HG02588 (cell line): ENCODE results near the gene UBE2V1.
"Not testable (repeated sequence)": the region's sequence is repeated elsewhere in the genome, so short reads cannot be mapped to it uniquely, and the experiment has no call there.

ENCODE experiments used
- ATAC-seq: cut with Tn5 transposase; IDR thresholded peaks from one replicate; pipeline ENCODE4 v1.9.1; 2021; ENCODE audit warnings: mild to moderate bottlenecking, moderate library complexity; ENCODE audit not compliant: unreplicated experiment

Gene UBE2V1

DNA sequence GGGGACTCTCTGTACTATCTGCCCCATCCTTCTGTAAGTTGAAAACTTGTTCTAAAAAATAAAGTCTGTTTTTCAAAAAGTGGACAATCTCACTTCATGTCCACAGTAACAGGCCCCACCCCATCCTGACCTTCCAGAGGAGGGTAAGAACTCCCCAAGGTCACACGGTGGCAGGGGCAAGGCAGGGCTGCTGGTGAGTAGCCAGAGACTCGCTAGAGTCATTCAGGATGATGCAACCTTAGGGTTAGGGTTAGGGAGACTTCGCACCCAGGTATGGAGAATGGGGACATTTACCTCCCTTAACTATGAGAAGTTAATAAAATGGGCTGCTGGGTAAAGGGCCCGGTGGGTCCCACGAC lies 25.1 kb upstream of the UBE2V1 start:
- ATAC-seq: no peak

DNA sequence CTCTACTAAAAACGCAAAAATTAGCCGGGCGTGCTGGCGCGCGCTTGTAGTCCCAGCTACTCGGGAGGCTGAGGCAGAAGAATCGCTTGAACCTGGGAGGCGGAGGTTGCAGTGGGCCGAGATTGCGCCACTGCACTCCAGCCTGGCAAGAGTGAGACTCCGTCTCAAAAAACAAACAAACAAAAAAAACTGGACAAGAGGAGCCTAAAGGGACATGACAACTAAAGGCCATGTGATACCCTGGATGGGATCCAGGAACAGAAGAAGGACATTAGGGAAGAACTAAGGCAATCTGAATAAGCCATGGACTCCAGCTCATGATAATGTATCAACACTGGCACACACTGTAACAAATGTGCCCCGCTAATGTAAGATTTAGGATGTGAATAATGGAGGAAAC lies 24.8 kb upstream of the UBE2V1 start:
- ATAC-seq: not testable (repeated sequence)

DNA sequence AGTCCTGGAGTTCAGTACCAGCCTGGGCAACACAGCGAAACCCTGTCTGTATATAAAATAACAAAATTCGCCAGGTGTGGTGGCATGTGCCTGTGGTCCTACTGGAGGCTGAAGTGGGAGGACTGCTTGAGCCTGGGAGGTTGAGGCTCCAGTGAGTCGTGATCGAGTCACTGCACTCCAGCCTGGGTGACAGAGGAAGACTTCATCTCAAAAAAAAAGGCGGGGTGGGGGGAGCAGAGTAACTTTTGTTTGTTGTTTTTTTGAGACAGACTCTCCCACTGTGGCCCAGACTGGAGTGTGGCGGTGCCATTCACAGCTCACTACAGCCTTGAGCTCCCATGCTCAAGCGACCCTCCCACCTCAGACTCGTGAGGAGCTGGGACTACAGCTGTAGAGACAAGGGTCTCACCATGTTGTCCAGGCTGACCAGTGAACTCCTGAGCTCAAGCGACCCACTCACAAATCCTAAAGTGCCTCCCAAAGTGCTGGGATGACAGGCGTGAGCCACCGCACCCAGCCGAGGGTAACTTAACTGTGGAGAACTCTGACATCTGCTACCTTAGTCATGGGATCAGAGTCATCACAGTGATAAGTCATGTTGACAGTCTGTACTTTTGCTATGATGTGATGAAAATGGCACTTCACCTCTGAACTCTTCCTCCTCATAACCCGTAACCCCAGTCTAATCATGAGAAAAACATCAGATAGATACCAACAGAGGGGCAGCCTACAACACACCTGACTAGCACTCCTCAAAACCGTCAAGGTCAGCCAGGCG lies 24.1 kb upstream of the UBE2V1 start:
- ATAC-seq: no peak

DNA sequence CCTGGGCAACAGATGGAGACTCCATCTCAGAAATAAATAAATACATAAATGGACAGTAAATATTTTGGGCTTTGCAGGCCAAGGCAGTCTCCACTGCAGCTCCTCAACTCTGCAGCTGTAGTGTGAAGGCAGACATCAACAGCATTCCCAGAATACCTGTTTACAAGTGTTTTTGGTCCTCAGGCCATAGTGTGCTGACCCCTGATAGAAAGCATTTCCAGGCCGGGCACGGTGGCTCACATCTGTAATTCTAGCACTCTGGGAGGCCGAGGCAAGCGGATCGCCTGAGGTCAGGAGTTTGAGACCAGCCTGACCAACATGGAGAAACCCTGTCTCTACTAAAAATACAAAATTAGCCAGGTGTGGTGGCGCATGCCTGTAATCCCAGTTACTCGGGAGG lies 22.2 kb upstream of the UBE2V1 start:
- not testable (repeated sequence) for ATAC-seq

DNA sequence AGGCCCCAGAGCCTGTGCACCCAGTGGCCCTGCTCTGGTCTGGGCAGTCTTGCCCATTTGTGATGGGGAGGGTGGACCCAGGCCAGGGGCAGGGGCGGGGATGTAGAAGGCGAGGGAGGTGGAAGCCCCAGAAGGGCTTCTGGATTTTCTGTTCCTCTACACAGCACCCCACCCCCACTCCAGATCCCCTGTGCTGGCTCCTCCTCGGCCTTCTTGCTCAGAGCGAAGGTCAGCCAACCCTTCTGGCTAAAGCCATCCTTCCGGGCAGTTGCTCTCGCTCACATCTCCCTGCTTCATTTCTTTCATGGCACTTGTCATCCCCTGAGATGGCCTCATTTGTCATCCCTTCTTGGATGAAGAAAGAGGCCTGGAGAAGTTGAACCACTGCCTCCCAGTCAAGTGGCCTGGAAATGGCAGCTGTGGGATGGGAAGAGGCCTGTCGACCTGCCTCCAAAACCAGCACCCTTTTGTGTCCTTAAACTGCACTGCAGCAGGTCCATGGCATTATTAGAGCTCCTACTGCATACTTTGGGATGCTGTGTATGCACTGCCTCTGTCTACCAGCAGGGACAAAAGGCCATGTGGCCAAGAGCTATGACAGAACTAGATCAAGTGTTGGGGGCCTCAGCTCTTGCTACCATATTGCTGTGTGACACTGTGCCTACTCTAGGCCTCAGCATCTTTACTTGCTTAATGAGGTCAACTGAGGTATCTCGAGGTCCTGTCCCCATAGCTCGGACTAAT lies 20.7 kb upstream of the UBE2V1 start:
- ATAC-seq: no peak

DNA sequence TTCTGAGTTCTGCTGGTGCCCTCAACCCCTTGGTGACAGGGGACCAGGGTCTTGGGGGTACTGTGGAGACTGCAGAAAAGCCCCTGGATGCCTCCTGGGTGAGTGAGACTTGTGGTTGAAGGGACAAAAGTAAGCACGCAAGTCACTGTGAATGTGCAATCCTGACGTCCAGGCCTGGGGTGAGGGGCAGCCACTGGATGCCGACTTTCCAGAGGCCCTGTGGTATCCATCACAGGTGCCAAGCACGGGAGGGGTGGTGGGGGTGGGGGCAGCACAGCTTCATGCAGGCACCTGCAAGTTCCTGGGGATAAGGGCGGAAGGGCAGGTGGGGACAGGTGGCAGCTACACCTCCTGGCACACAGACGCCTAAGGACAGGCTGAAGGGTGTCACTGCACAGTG lies 20.1 kb upstream of the UBE2V1 start:
- no peak for ATAC-seq

DNA sequence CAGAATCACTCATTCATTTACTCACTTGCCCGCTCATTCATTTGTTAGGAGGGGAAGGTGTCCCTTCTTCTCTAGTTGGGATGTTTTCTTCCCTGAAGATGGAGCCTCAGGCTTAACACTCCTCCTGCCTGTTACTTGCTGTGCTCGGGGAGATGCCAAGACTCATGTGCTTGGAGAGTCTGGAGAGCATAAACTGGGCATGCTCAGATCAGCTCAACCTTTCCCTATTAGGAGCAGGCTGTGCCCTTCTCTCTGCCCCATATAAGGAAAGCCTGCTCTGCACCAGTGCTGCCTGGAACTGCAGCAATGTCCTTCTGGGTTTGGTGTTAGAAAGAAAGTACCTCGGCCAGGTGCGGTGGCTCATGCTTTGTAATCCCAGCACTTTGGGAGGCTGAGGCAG lies 18.0 kb upstream of the UBE2V1 start:
- no peak for ATAC-seq

DNA sequence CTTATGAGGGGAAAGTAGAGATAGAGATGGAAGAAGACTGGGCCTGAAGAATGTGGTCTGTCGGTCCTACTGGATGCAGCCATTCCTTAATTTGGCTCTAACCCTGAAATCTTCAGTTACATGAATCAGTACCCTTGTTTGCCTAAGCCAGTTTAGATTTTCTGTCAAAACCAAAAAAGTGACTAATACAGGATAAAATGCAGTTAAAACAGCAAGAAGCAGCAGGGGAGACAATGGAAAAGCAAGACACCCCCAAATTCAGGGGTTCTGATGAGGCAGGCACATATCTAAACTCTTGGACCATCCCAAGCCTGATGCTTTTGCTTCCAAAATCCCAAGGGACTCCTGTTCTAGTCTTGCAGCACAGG lies 17.4 kb upstream of the UBE2V1 start:
- ATAC-seq: no peak

DNA sequence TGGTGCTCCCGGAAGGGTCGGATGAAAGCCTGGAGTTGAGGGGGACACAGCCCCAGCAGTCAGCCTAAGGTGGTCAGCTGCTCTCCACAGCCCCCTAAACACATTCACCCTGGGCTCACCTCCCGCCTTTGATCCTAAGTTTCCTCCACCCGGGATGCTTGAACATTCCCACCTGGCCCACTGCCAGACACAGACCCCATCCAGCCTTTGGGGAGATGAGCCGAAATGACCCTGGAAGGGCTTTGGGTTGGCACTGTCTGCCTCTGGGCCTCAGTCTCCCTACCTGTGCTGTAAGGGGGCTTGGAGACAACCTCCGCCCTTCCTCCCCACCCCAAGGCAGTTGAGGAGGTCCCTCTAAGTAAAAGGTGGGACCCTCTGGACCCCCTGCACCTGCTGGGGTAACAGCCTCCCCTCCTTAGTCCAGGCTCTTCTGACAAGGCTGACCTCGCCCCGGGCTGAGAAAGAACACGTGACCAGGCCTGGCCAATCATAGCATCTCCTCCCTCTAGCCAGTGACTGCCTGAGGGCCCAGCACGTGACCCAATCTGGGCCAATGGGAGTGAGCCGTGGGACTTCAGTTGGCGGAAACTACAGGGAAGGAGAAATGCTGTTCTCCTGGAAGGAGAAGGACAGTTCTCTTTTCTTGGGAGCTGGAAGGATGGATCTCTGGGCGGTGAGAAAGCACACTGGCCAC lies 16.9 kb upstream of the UBE2V1 start:
- ATAC-seq: no peak

DNA sequence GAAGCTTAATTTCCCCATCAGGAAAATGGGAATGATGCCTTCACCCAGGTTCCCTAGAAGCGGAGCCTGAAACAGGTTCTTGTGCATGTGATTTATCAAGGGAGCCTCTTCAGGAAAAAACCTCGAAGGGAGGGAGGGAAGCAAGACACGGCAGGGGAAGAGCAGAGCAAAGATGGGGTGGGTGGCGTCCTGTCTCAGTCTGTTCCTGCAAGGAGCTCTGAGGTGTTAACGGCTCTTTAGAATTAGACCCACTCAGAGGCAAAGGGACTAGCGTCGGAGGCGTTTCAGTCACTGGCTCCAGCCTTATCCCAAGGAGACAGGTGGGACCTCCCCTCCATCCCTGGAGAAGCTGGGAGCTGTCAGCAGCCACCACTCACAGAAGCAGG lies 15.6 kb upstream of the UBE2V1 start:
- ATAC-seq: no peak

DNA sequence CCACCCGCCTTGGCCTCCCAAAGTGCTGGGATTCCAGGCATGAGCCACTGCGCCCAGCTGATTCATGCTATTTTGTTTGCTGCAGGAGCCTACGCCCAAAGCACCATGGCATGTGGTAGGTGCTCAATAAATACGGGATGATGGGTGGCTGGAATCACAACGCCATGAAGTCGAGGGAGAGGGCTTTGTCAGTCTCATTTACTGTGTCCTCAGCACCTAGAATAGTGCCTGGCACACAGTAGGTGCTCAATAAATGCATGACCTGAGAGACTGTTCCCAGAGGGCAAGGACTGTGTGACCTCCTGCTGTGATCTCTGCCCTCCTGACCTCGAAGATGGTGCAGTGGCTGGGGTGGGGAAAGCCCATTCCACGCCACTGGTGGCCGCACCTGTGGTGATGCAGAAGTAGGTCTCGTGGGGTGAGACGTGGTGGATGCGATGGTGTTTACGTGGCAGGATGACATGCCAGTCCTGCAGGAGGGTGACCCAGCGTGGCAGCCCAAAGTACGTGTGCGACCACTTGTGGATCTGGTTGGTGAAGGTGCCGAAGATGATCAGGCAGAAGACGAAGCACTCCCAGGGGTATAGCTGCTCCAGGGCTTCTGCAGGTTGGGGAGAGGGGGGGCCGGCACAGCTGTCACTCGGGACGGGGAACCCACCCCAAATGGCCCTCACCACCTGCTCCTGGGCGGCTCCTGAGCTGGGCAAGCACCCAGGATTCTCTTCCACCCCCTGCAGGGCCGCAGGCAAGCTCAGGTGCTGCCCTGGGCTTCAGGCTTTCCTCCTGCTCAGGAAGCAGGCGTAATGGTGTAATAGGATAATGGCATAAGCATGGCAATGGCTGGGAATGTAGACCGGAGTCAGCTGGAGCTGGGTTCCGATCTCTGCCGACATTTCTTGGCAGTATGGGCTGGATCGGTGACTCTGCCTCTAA lies 14.9 kb upstream of the UBE2V1 start:
- no peak for ATAC-seq

DNA sequence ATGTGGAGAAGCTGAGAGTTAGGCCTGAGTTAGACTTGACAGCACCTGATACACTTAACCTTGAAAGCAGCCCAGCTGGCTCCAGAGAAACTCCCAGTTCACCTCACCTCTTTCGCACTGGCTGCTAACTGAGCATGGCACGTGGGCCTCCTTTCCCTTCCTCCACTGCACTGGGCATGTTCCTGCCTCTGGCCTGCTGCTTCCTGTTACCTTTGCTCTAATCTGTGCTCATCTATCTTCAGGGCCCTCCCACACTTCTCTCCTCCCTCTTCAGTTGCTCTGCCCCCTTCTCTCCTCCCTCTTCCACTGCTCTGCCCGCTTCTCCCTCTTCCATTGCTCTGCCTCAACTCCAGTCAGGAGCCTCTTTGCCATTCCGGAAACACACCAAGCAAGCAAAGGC lies 13.7 kb upstream of the UBE2V1 start:
- ATAC-seq: no peak

DNA sequence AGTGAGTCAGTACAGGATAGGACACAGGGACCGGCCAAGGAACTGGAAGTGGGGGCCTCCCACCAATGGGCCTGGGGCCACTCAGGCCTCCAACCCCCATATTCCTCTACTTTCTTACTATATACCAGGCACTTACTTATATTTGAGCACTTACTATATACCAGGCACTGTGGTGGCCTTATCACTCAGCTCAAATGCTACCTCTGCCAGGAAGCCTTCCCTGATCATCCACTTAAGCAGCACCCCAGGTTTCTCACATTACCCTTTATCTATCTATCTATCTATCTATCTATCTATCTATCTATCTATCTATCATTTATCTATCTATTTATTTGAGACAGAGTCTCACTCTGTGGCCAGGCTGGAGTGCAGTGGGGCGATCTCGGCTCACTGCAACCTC lies 12.3 kb upstream of the UBE2V1 start:
- ATAC-seq: no peak

DNA sequence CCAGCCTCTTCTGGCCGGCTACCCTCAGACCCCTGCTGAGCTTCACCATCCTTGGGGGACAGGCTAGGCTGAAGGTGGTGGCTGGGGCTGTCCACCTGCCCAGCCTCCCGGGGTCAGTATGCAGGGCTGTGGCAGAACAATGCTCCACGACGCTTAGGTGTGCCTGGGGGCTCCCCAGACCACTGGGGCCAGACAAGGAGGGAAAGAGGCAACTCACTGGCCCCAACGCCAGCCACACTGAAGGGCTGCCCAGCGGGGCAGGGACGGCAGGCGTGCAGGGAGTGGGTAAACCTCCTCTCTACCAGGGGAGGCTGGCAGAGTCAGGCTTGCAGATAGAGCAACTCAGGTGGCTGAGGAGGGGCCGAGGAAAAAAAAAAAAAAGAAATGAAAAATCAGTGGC lies 11.5 kb upstream of the UBE2V1 start:
- ATAC-seq: no peak

DNA sequence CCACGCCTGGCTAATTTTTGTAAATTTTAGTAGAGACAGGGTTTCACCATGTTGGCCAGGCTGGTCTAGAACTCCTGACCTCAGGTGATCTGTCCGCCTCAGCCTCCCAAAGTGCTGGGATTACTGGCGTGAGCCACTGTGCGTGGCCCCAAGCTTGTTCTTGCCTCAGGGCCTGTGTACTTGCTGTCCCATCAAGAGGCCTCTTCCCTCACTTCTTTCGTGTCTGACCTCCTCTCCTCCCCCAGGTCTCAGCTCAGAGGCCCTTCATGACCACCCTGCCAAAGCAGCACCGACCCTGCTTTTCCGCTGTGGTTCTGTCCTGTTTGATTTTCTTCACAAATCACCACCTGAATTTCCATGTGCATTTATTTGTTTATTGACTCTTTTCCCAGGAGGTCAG lies 10.5 kb upstream of the UBE2V1 start:
- ATAC-seq: no peak

DNA sequence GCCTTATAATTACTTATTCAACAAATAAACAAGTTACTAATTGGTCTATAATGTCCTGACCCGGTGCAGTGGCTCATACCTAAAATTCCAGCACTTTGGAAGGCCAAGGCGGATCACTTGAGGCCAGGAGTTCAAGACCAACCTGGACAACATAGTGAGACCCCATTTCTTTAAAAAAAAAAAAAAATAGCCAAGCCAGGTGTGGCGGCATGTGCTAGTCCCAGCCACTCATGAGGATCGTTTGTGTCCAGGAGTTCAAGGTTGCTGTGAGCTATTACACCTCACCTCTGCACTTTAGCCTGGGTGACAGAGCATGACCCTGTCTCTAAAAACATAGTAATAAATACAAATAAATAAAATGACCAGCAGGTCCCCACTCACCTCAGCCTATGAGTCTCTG lies 9.8 kb upstream of the UBE2V1 start:
- no peak for ATAC-seq

DNA sequence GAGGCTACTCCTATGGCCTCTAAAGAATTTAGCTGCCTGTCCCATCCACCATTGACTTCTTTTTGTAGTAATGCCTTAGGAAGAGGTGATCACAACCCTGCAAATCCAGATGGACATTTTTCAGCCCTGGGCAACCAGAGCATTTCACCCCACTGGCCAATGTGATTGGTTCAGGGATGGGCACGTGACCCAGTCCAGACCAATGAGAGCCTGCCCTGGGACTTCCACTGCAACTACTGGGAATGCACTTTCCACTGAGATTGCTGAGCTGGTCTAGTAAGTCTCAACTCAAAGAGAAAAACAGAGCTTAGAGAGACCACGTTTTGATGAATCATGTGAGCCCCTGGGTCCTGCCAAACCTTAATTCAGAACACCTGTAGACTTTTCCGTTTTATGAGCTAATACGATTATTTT lies 8.9 kb upstream of the UBE2V1 start:
- ATAC-seq: no peak

DNA sequence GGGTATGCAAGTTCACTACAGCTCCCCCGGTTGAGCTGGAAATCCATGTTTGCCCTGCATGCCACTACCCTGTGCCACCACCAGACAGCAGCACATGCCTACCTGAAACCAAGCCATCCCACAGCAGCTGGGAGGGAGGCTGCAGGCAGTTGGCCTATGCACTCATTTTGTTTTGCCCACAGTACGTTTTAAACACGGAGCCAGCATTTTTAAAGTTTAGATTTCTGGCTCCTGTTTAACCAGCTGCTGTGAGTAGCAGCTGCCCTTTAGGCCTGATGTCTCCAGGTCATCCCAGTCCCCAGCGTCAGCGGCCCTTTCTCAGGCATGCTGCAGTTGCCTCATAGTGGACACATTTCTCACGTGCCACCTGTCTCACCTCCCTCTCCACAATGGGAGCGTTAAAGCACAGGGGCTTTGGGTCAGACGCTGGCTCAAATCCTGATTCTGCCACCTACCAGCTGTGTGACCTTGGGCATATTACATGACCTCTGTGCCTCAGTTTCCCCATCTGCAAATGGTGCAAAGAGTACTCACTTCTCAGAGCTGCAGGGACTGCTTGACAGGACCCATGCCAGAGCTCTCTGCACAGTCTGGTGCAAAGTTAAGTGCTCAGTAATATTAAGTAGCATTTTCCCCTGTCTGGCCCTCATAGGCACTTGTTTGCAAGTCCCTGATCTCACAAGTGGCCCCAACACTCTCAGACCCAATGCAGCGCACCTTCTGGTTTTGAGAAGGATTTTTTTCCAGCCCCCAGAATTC lies 8.2 kb upstream of the UBE2V1 start:
- no peak for ATAC-seq

DNA sequence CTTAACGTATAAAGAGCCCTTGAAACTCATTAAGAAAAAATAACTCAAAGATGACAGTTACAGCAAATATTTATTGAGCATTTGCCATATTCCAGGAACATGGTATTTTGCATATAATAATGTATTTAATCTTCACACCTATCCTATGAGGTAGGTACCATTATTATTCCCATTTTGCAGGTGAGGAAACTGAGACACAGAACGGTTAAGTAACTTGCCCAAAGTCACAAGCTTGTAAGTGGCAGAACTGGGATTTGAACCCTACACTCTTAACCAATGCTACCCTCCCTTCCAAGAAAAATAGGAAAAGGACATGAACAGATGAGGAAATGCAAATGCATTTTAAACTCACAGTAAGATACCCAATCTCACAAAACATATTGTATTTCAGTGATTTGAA lies 5.3 kb upstream of the UBE2V1 start:
- no peak for ATAC-seq

DNA sequence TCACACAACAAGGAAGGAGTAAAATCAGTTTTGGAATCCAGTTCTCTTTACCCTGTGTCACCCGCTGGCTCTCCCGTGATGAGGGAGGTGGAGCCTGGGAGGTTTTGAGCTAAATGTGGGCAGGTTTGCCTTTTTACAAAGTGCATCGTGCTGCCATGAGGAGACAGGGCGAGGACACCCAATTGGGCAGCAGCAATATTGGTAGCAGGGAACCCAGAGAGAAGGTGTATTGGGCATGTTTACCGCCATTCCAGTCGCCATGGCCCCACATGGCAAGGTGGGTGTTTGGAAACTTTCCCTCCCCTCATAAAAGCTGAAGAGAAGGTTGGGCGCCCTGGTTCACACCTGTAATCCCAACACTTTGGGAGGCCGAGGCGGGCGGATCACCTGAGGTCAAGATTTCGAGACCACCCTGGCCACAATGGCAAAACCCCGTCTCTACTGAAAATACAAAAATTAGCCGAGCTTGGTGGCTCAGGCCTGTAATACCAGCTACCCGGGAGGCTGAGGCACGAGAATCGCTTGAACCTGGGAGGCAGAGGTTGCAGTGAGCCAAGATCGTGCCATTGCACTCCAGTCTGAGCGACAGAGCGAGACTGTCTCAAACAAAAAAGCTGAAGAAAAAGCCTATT lies 3.5 kb upstream of the UBE2V1 start:
- ATAC-seq: no peak
